IMR-90 (cell line): ENCODE results near the gene FOXK1. TPM values are rescaled to one million over a fixed set of nuclear protein-coding genes. Genes with fewer than 3 reads are reported as not detected.

ENCODE experiments used
- ATAC-seq: fragments of 200-7000 bp; cut with Tn5 transposase; 2 replicates; pipeline ENCODE4 v1.9.1; 2020; ENCODE audit warnings: low read depth, mild to moderate bottlenecking, moderate library complexity
- BruUV-seq: library from RNA; stranded (reverse); fragments of 400-500 nt; replicated peaks from 2 replicates; lab custom pipeline; 2021; lab: Mats Ljungman, UMichigan
- CTCF ChIA-PET: fragments of 300-600 bp; formaldehyde crosslinking; extraction: SDS; loops from one replicate; lab custom pipeline; 2021; ENCODE audit warnings: antibody characterized with exemption; lab: Yijun Ruan, JAX
- POLR2A ChIA-PET: fragments of 300-600 bp; sonication (Branson Sonifier 250); formaldehyde crosslinking; loops from one replicate; lab custom pipeline; 2022; ENCODE audit warnings: antibody characterized with exemption; ENCODE audit not compliant: unreplicated experiment; lab: Charles Lee
- DNase-seq: peaks from one replicate; pipeline ENCODE4 v3.0.0; 2013
- H2AFZ ChIP-seq: replicated peaks from 2 replicates; pipeline ENCODE3; 2013; ENCODE audit warnings: low read length, mild to moderate bottlenecking; ENCODE audit not compliant: poor library complexity
- H2AK5ac ChIP-seq: 2 replicates; pipeline ENCODE4 v1.6.1; 2013; ENCODE audit warnings: low read depth, low read length, inconsistent platforms
- H2AK9ac ChIP-seq: replicated peaks from 2 replicates; pipeline ENCODE3; 2013; ENCODE audit warnings: mild to moderate bottlenecking, low read depth, low read length, moderate library complexity; ENCODE audit not compliant: poor library complexity
- H2BK120ac ChIP-seq: 2 replicates; pipeline ENCODE4 v1.6.1; 2013; ENCODE audit warnings: low read depth, low read length, inconsistent platforms
- H2BK15ac ChIP-seq: 3 replicates; pipeline ENCODE4 v1.6.1; 2013; ENCODE audit warnings: low read depth, low read length, inconsistent platforms
- H2BK20ac ChIP-seq: 2 replicates; pipeline ENCODE4 v1.6.1; 2013; ENCODE audit warnings: low read depth, mild to moderate bottlenecking, inconsistent platforms, low read length, moderate library complexity
- H2BK5ac ChIP-seq: 2 replicates; pipeline ENCODE4 v1.6.1; 2013; ENCODE audit warnings: mild to moderate bottlenecking, low read depth, low read length, inconsistent platforms; ENCODE audit not compliant: poor library complexity, severe bottlenecking
- H3K14ac ChIP-seq: replicated peaks from 2 replicates; pipeline ENCODE4 v1.6.1; 2013; ENCODE audit warnings: low read depth, low read length, inconsistent platforms
- H3K18ac ChIP-seq: 2 replicates; pipeline ENCODE4 v1.6.1; 2013; ENCODE audit warnings: low read depth, low read length, control low read depth
- H3K23ac ChIP-seq: 2 replicates; pipeline ENCODE4 v1.6.1; 2013; ENCODE audit warnings: low read depth, low read length, inconsistent platforms
- H3K27ac ChIP-seq: 2 replicates; pipeline ENCODE4 v1.5.1; 2013; ENCODE audit warnings: mild to moderate bottlenecking, control low read depth, low read length; ENCODE audit not compliant: insufficient read depth
- H3K27me3 ChIP-seq: 2 replicates; pipeline ENCODE4 v1.6.1; 2013; ENCODE audit warnings: low read length; ENCODE audit not compliant: control insufficient read depth, insufficient read depth
- H3K36me3 ChIP-seq: 2 replicates; pipeline ENCODE4 v1.6.1; 2013; ENCODE audit warnings: low read length, mixed read lengths; ENCODE audit not compliant: control insufficient read depth, insufficient read depth
- H3K4ac ChIP-seq: 2 replicates; pipeline ENCODE4 v1.6.1; 2013; ENCODE audit warnings: low read depth, low read length, inconsistent platforms
- H3K4me1 ChIP-seq: 2 replicates; pipeline ENCODE4 v1.6.1; 2013; ENCODE audit warnings: low read length, mixed read lengths; ENCODE audit not compliant: control insufficient read depth, insufficient read depth
- H3K4me2 ChIP-seq: 2 replicates; pipeline ENCODE4 v1.6.1; 2013; ENCODE audit warnings: low read depth, mild to moderate bottlenecking, control low read depth, low read length, moderate library complexity
- H3K4me3 ChIP-seq: 2 replicates; pipeline ENCODE4 v1.5.1; 2013; ENCODE audit warnings: low read depth, mild to moderate bottlenecking, control low read depth, low read length, moderate library complexity; ENCODE audit not compliant: insufficient read depth
- H3K56ac ChIP-seq: 2 replicates; pipeline ENCODE4 v1.6.1; 2013; ENCODE audit warnings: low read length, inconsistent platforms; ENCODE audit not compliant: insufficient read depth; ENCODE audit errors: extremely low read depth
- H3K79me1 ChIP-seq, 2 experiments: 2 replicates each; pipeline ENCODE4 v1.6.1; 2013; ENCODE audit warnings: low read length in 2 of 2, inconsistent platforms in 1 of 2, low read depth in 1 of 2
- H3K9ac ChIP-seq: 2 replicates; pipeline ENCODE4 v1.6.1; 2013; ENCODE audit warnings: low read depth, low read length, control low read depth
- H3K9me1 ChIP-seq: 2 replicates; pipeline ENCODE4 v1.6.1; 2013; ENCODE audit warnings: low read length, inconsistent platforms; ENCODE audit not compliant: insufficient read depth
- H3K9me3 ChIP-seq: 2 replicates; pipeline ENCODE4 v1.6.1; 2013; ENCODE audit warnings: low read length; ENCODE audit not compliant: control insufficient read depth, insufficient read depth
- H4K20me1 ChIP-seq: 2 replicates; pipeline ENCODE4 v1.6.1; 2013; ENCODE audit warnings: low read length, inconsistent platforms; ENCODE audit not compliant: insufficient read depth
- H4K5ac ChIP-seq: 2 replicates; pipeline ENCODE4 v1.6.1; 2013; ENCODE audit warnings: mild to moderate bottlenecking, low read depth, low read length, control low read depth
- H4K8ac ChIP-seq, 2 experiments: 2 replicates each; pipeline ENCODE4 v1.6.1; 2013; ENCODE audit warnings: low read depth in 2 of 2, low read length in 2 of 2, control low read depth in 1 of 2, inconsistent platforms in 1 of 2
- H4K91ac ChIP-seq: 2 replicates; pipeline ENCODE4 v1.6.1; 2013; ENCODE audit warnings: low read depth, low read length, inconsistent platforms; ENCODE audit not compliant: insufficient read depth
- BHLHE40 ChIP-seq: fragments of 150-350 bp; IDR thresholded peaks from 2 replicates; pipeline ENCODE4 v1.6.1; 2016; ENCODE audit warnings: mild to moderate bottlenecking, low read depth, low read length
- CEBPB ChIP-seq: IDR thresholded peaks from 2 replicates; pipeline ENCODE4 v1.6.1; 2012; ENCODE audit warnings: low read depth, low read length, improper control_type of control experiment
- CHD1 ChIP-seq: IDR thresholded peaks from 2 replicates; pipeline ENCODE4 v1.6.1; 2012; ENCODE audit warnings: low read depth, low read length, improper control_type of control experiment
- CTCF ChIP-seq: conservative IDR thresholded peaks from 2 replicates; pipeline ENCODE4 v1.5.1; 2012; ENCODE audit warnings: mild to moderate bottlenecking, low read depth, low read length, improper control_type of control experiment
- FOS ChIP-seq: fragments of 150-350 bp; IDR thresholded peaks from 2 replicates; pipeline ENCODE4 v1.6.1; 2016; ENCODE audit warnings: low read depth, low read length
- MAZ ChIP-seq: IDR thresholded peaks from 2 replicates; pipeline ENCODE4 v1.6.1; 2012; ENCODE audit warnings: low read depth, mild to moderate bottlenecking, low read length, improper control_type of control experiment, moderate library complexity, borderline replicate concordance
- POLR2A ChIP-seq: IDR thresholded peaks from 2 replicates; pipeline ENCODE4 v1.6.1; 2012; ENCODE audit warnings: mild to moderate bottlenecking, low read depth, low read length
- RFX5 ChIP-seq: IDR thresholded peaks from 2 replicates; pipeline ENCODE4 v1.8.0; 2012; ENCODE audit warnings: low read depth, mild to moderate bottlenecking, low read length, moderate library complexity
- SMC3 ChIP-seq: fragments of 150-350 bp; IDR thresholded peaks from 2 replicates; pipeline ENCODE4 v1.6.1; 2016; ENCODE audit warnings: low read depth, mild to moderate bottlenecking, antibody characterized with exemption, low read length, moderate library complexity
- WGBS, 2 experiments: methylation state at CpG; one replicate each; pipeline versions ENCODE4 v1.1.5 to v1.1.7; 2013; ENCODE audit warnings: missing lambda C conversion rate in 2 of 2; ENCODE audit not compliant: insufficient read length in 1 of 2; ENCODE audit errors: extremely low coverage in 2 of 2; 5-methylcytosine and 5-hydroxymethylcytosine counted together
- dilution Hi-C: fragments of 300-500 bp; cut with HindIII; formaldehyde crosslinking; loops from one replicate; pipeline ENCODE4 v1.14.3; 2018; ENCODE audit warnings: low sequenced_read_pairs; ENCODE audit not compliant: unreplicated experiment
- in situ Hi-C: fragments of 300-500 bp; cut with MboI; formaldehyde crosslinking; loops from 3 replicates; pipeline ENCODE4 v1.14.3; 2019; ENCODE audit warnings: low sequenced_read_pairs, inconsistent platforms, mixed read lengths
- intact Hi-C: fragments of 100-400 bp; cut with micrococcal nuclease; formaldehyde crosslinking; loops from 2 replicates; pipeline ENCODE4 v1.10.0; 2022
- polyA plus RNA-seq, 3 experiments: library from polyadenylated mRNA; depleted of rRNA; stranded (reverse); fragments of >200 nt; gene quantifications; 2 replicates each; pipeline ENCODE4 v1.2.3, GENCODE V29; 2012; ENCODE audit warnings: low replicate concordance in 1 of 3
- total RNA-seq: library from RNA; depleted of rRNA; stranded (reverse); fragments of >200 nt; gene quantifications from 2 replicates; pipeline ENCODE4 v1.2.3, GENCODE V29; 2012
- TF ChIP-seq, protein P1 (sequence below): fragments of 150-350 bp; IDR thresholded peaks from 2 replicates; pipeline ENCODE4 v1.6.1; 2016; ENCODE audit warnings: low read depth, mild to moderate bottlenecking, low read length, moderate library complexity, borderline replicate concordance
- TF ChIP-seq, protein P2 (sequence below): fragments of 150-350 bp; IDR thresholded peaks from 2 replicates; pipeline ENCODE4 v1.6.1; 2017; ENCODE audit warnings: mild to moderate bottlenecking, antibody characterized with exemption, low read length, low read depth

FOXK1 gene
- total and polyA plus RNA-seq, 2 of the 4 experiments (the other 2 are of a cell fraction), result 4.3 to 8.8 TPM

DNA sequence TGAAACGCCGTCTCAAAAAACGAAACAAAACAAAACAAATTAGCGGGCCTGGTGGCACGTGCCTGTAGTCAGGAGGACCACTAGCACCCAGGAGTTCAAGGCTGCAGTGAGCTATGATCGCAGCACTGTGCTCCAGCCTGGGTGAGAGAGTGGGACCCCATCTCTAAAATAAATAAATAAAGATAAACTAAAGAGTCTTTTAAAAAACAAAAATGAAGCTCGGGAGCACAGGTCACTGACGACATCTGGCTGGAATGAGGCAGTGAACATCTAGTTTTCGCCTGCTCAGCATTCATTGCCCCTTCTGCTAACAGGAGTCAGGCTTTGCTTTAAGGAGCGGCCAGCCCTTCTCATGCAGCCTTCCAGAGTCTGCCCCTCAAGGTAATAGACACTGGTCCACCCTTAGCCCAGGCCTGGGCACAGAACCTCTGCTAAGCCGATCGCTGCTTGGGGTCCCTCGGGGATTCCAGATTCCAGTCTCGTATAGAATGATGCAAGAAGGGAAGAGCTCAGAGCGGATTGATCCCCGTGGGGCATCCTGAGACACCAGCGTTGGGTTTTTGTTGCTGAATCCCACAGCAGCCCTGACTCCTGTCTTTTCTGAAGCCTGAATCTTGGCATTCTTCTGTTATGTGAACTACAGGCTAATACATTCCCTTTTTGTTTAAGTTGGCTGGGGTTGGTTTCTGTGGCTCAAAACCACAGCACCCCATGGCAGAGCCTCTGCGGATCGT, 14.2 kb upstream of the FOXK1 start (continued):
- no peak for TF ChIP-seq FOS
- TF ChIP-seq CEBPB, result peak; percentile 73
- peak; percentile 90 for TF ChIP-seq BHLHE40

- Histone ChIP-seq H3K23ac (peak overlapping the region; percentile 61; the same call in 1 of the 2 replicates), H3K9me1 (0 out of 2 replicates have a peak, but pooled peaks cover 3% of the 10 kb centered on the region), H4K20me1 (no peaks in the 10 kb centered on the region), H3K9ac (peak overlapping the region; percentile 55), H3K56ac (0 out of 2 replicates have a peak overlapping the region, but pooled peaks have one; percentile 64), H3K27ac (peak overlapping the region; percentile 90), H2BK5ac (peak overlapping the region; percentile 87), H3K18ac (peak overlapping the region; percentile 3; the same call in 1 of the 2 replicates), H4K91ac (peak overlapping the region; percentile 82), H3K4ac (peak overlapping the region; percentile 93), H3K4me2 (no peak overlapping the region; the same call in 1 of the 2 replicates), H2BK120ac (peak overlapping the region; percentile 93), H4K5ac (no peak overlapping the region; the same call in 1 of the 2 replicates), H2AK5ac (peak overlapping the region; percentile 80), H3K36me3 (no peaks in the 10 kb centered on the region), H3K14ac (peak overlapping the region; percentile 67), H2BK15ac (no peak overlapping the region), H4K8ac (peak overlapping the region; percentile 28 to 89; a peak in 2 of 4 replicates), H3K27me3 (no peaks in the 10 kb centered on the region), H3K4me1 (peaks cover 7% of the 10 kb centered on the region), H3K79me1 (peaks cover 4% of the 10 kb centered on the region in 2 experiments; a peak in 1 of 4 replicates), H2AK9ac (no peak overlapping the region), H3K4me3 (no peak overlapping the region), H3K9me3 (0 out of 2 replicates have a peak, but pooled peaks cover 3% of the 10 kb centered on the region), H2AFZ (peak overlapping the region; percentile 84), H2BK20ac (peak overlapping the region; percentile 45)
- BruUV-seq, result no TSS peak
- no CpG with 5 or more reads among the region's 3 CpGs for WGBS, 2 experiments
- no peak for ATAC-seq
- intact Hi-C loops, result loop anchor here (1.0 kb wide), 2 partner anchors 26 to 77 kb away; no protein-coding TSS in a partner anchor
- no peak for DNase-seq
- dilution Hi-C loops, result no loop called here
- in situ Hi-C loops, result no loop called here
- POLR2A ChIA-PET, result interaction anchor here (0.6 kb wide), 1 partner anchor 80 kb away, joined by 3 read pairs; no protein-coding TSS in a partner anchor
- CTCF ChIA-PET, result interaction anchor here (0.6 kb wide), 2 partner anchors 17 to 92 kb away, joined by 3 read pairs; no protein-coding TSS in a partner anchor
- TF ChIP-seq, protein P1, sequence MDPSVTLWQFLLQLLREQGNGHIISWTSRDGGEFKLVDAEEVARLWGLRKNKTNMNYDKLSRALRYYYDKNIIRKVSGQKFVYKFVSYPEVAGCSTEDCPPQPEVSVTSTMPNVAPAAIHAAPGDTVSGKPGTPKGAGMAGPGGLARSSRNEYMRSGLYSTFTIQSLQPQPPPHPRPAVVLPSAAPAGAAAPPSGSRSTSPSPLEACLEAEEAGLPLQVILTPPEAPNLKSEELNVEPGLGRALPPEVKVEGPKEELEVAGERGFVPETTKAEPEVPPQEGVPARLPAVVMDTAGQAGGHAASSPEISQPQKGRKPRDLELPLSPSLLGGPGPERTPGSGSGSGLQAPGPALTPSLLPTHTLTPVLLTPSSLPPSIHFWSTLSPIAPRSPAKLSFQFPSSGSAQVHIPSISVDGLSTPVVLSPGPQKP, result no peak
- TF ChIP-seq MAZ (no peak), BHLHE40 (no peak), SMC3 (no peak), CHD1 (no peak), RFX5 (no peak), CEBPB (no peak), CTCF (no peak), POLR2A (no peak)
- TF ChIP-seq, protein P2, sequence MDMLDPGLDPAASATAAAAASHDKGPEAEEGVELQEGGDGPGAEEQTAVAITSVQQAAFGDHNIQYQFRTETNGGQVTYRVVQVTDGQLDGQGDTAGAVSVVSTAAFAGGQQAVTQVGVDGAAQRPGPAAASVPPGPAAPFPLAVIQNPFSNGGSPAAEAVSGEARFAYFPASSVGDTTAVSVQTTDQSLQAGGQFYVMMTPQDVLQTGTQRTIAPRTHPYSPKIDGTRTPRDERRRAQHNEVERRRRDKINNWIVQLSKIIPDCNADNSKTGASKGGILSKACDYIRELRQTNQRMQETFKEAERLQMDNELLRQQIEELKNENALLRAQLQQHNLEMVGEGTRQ, result no peak
These were observed 13.6 kb upstream of the FOXK1 start for GRCh38 chr7:4668510-4668847.
